Urothelium cell line (cell line): ENCODE data around the gene CCNI.
"Not testable (repeated sequence)": the region's sequence is repeated elsewhere in the genome, so short reads cannot be mapped to it uniquely, and the experiment has no call there.

Source experiments
- DNase-seq: peaks from one replicate; pipeline ENCODE4 v3.0.0; 2011; ENCODE audit warnings: low spot score, mixed read lengths
- FAIRE-seq: peaks from 2 replicates; lab custom pipeline; 2011; peaks lifted over from hg19 to GRCh38; lab: Jason Lieb, UNC

The CCNI gene

DNA sequence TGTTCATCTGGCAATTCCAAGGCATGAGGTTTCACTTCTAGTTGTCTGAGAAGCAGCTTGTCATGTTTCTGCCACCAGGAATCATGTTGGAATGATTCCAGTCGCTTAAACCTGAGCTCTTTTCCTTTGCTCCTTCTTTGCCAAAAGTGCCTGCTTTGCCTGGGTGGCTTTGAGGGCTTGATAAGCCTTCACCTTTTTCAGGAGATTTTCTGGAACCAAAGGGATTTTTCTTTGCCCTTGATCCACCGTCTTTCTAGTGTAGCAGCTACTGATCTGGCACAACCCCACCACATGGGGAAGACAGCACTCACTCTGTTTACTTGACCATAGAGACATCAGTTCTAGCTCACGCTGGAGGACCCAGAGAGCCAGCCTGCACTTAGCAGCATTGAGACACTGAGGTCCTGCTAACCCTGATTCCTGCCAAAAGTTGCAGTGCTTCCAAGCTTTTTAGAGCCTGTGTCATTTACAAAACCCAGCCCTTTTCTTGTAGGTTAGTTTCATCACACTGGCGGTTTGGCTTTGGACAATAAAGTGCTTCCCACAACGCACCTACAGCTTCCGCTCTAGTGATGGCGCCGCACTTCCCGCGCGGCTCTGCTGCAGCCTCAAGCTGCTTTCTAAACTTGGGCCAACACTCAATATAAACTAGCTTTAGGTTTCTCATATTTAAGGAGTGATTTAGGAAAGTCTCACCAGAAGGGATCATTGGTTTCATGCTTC, 7.3 kb upstream of the CCNI start:
- DNase-seq, result no peak
- FAIRE-seq, result no peak

DNA sequence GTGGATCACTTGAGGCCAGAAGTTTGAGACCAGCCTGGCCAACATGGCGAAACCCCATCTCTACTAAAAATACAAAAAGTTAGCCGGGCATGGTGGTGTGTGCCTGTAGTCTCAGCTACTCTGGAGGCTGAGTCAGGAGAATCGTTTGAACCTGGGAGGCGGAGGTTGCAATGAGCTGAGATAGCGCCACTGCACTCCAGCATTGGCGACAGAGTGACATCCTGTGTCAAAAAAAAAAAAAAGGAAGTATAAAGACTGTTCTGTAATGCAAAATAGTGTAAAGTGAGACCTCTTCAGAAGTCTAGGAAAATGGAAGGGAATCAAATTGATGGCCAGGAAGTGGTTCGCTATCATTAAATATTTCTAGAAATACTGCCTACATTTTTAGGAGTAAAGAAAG, 5.0 kb upstream of the CCNI start:
- FAIRE-seq, DNase-seq: not testable (repeated sequence)

DNA sequence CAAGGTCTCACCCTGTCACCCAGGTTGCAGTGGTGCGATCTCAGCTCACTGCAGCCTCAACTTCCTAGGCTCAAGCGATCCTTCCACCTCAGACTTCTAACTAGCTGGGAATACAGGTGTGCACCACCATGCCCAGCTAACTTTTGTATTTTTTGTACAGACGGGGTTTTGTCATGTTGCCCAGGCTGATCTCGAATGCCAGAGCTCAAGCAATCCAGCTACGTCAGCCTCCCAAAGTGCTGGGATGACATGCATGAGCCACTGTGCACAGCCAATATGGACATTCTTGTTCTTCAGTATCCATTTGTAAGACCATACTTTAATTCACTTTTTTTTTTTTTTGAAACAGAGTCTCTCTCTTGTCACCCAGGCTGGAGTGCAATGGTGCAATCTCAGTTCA, 3.5 kb upstream of the CCNI start:
- no peak for FAIRE-seq
- no peak for DNase-seq

DNA sequence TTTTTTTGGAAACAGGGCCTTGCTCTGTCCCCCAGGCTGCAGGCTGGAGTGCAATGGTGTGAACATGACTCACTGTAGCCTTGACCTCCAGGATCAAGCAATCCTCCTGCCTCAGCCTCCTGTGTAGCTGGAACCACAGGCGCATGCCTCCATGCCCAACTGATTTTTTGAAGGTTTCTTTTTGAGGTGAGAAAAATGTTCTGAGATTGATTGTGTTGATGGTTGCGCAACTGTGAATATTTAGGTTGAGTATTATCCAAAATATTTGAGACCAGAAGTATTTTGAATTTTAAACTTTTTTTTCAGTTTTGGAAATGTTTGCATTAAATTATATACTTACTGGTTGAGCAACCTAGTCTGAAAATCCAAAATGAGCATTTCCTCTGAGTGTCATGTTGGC, 2.6 kb upstream of the CCNI start:
- FAIRE-seq (no peak), DNase-seq (no peak)

DNA sequence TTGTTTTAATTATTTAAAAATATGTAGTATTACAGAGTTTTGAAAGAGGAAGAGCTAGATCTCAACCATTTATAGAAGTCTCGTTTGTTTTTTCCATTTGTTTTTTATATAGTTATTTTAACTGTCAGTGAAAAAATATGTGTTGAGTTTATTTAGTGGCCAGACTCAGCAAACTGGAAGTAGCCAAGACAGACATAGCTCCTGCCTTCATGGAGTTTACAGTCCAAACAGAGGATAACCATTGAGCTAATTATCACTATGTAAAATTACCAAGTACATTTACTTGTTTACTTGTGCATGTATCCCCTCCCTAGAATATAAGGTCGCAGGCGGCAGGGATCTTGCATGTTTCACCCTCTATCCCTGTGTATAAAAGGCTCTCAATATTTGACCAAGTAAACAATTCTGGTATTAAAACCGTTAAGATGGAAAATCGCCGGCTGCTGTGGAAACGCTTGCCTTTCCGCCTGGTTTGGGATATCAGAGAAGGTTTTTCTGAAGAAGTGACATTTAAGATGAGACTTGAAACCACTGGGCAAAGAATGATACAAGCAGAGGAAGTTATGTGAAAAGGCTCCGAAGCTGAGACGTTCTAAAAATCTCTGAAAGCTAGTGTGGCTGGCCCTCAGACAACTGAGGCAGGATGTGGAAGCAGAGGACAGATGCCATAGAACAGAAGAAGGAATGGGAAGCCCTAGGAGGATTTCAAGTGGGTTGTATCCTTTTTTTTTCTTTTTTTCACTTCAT, 1.3 kb upstream of the CCNI start:
- no peak for FAIRE-seq
- no peak for DNase-seq

DNA sequence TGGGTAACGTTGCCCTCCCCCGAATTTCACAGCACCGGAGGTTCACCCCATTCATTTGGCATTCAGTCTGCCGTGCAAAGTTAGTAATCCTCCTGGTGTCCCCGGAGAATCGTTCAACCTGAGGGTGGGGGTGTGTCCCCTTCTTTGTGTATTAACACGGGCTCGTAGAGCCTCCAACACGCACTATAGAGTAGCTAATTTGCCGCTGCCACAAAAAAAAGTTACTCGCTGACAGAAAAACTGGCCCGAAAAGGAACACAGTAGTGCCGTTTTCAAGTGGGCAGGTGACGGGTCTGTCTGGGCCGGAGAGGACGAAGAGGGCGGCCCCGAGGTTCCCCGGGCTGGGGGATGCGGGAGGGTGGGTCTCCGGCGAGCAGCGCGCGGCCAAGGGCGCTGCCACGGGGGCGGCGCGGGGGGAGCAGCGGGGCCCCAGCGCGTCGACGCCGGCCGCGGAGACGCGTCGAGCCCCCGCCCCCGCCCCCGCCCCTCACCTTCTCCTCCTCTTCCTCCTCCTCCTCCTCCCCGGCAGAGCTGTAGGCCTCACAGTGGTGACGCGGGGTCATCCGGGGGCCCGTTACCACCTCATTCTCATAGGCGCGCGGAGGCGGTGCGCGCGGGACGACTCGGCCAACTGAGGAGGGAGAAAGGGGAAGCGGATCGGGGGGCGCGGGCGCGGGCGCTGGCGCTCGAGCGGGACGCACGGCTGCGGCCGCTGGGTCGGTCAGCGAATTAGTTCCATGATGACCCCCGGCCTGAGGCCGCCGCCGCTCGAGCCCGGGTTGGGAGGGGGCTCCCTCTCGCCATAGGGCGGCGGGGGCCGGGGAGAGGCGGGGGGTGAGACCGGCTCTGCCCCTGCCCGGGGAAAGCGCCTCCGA, 571 bp downstream of the CCNI start:
- FAIRE-seq (peak; percentile 32), DNase-seq (peak; percentile 85)

DNA sequence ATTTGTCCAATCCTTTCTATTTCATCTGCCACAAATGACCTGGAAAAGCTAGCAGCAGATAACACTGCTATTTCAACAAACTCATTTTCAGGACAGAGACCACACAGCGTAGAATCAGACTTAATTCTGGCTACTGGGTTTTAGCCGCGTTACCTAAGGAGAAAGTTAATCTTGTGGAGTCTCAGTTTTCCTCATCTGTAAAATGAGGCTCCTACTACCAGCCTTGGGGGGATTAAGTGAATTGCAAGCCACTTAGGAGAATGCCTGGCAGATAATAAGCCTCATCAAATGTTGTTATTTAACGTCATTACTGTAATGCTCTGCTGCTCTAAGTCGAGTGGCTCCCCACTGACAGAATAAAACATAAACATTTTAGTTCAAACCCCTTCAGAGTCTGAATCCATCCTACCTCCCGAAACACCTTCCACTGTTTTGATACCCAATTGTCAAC, 1.4 kb downstream of the CCNI start:
- DNase-seq, result no peak
- no peak for FAIRE-seq

DNA sequence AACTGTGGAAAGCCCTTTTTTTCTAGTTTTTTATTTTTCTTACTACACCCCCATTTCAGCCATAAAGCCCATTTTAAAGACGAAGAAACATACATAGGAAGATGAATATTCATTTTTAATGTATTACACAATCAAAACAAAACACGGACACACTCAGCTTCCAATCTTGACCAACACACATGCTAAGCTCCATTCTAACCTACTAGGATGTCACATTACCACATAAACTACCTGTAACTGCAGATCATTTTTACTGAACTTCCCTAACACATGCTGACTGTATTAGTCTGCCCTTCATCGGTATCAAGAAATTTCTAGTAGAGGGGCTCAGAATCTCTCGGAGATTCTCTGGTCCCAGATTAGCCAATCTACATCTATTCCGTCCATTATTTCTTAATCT, 1.8 kb downstream of the CCNI start:
- DNase-seq (no peak), FAIRE-seq (no peak)

DNA sequence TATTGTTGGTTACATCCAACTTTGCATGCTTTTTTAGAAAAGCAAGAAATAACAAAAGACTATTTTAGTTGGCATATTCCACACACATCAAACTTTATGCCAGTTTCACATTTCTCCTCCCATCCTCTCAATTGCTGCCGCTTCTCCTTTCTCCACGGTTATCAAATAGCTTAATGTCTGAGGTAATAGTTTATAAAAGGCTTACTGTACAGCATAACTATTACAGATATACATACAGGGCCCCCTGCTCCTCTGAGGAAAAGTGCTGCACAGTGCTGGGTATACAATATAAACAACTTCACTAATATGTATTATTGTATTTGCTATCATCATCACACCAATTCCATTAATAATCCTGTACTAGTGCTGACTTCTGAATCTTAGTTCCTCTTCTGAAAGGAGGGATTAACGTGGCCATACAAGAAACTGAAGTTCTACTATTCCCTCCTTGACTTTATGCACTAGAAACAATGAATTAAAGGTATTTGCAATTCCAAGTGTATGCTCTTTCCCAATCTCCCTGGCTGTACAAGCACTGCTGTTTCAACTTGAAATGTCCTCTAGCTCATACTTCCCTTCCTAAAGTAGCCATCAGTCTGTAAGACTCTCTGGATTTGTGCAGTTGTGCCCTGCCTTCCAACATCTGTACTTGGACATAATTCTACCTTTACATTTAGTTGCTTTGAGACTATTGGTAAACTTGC, 2.5 kb downstream of the CCNI start:
- FAIRE-seq (no peak), DNase-seq (no peak)

DNA sequence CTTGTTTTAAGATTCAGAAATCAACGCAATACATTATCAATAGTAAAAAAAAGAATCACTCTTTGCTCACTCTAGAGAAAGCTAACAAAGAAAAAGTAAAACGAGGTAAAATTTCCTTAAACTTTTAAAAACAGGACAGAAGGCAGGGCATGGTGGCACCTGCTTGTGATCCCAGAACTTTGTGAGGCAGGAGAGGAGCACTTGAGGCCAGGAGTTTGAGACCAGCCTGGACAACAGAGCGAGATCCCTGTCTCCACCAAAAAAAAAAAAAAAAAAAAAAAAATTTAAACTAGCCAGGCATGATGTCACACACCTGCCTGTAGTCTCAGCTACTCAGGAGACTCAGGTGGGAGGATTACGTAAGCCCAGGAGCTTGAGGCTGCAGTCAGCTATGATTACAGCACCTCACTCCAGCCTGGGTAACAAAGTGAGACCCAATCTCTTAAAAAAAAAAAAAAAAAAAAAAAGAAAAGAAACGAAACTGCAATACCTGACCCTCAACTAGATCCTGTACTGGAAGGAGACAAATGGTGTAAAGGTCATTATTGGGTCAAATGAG, 3.5 kb downstream of the CCNI start:
- no peak for FAIRE-seq
- DNase-seq, result no peak

DNA sequence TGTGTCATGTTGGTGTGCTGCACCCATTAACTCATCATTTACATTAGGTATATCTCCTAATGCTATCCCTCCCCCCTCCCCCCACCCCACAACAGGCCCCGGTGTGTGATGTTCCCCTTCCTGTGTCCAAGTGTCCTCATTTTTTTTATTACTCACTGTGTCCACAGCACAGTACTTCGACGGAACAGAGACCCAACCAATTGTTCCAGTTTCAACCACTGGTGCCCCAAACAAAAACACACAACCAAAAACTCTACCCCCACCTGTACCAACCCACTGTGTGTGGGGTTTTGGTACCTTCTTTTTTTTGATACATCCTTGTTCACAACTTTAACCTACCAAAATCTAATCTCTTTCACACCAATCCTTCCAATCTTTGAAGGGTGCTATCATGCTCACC, 6.3 kb downstream of the CCNI start:
- FAIRE-seq, DNase-seq: not testable (repeated sequence)

DNA sequence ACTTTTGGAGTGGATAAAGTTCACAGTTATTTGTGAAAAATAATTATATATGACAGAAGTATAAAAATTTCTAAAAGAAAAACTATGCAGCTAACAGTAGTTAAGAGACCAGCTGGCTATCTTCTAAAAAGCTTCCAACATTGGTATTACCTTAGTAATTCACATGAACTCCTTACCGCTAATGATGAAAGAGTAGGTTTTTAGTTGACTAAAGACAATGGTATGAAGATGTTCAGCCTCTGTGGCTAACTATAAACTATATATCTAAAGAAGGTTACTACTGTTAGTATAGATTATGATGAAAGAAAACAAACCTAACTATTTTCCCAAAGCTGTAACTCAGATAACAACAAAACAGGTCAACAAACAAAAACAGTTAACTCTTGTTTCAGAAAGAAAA, 10.4 kb downstream of the CCNI start:
- DNase-seq (no peak), FAIRE-seq (no peak)

DNA sequence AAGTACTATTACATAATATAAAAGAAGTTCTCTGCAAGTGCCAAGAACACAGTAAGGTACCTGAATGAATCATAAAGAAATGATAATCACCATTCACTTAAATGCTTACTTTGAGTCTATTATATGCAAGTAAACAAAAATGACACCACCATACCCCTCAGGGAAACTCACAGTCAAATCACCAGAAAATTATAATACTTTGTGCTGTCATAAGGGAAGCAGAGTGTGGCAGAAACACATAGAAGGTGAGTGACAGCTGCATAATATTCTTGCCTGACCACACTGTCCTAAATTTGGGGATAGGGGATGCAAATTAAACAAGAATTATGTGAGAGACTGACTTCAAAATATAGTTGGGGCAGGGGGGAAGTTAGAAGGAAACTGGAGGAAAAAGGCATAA, 12.9 kb downstream of the CCNI start:
- FAIRE-seq, result no peak
- no peak for DNase-seq

DNA sequence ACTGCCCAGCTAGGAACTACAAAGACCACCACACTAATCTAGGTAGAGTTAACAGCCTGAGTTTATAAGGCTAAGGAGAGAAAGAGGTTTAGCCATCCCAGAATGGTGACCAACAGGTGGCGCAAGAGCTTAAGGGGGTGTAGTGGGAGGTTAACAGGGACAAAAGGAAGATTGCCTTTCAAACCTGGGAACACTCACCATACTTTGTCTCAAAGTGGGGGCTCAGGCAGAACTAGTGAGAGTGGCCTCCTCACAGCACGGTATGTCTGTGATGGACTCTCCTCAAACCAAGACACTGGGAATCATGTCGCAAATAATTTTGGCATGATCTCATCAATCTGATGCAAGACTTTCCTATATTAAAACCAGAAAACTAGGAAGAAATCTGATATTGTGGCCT, 23.4 kb downstream of the CCNI start:
- DNase-seq, result peak; percentile 29
- no peak for FAIRE-seq

DNA sequence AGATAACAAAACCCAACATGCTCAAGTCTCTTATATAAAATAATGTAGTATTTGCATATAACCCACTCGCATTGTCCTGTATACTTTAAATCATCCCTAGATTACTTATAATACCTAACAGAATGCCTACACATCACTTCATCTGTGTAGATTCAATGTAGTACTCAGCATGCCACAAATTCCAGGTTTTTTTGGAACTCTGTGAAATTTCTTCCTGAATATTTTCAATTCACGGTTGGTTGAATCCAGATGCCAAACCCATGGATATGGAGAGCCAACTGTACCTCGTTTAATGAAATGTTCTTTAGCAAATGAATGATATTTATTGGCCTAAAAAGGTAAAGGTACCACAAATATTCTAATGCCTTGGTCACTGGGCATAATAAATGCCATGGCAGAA, 24.8 kb downstream of the CCNI start:
- no peak for FAIRE-seq
- no peak for DNase-seq

DNA sequence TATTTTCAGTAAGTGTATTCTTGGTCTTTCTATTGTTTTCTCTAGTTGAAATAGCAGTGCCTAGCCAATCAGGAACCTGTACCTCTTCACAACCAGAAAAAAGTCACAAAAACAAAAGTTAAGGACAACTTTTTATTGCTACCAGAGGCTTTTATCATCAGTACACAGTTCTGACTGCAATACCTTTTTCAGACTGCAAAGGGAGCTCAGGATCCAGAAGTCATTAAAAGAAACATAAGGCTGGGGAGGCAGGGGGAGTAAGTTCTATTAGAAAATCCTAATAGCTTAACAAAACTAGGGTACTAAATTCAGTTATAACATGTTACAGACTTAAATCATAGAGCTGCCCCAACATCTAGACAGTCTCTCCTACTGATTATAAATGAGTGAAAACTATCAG, 28.8 kb downstream of the CCNI start:
- FAIRE-seq, result no peak

DNA sequence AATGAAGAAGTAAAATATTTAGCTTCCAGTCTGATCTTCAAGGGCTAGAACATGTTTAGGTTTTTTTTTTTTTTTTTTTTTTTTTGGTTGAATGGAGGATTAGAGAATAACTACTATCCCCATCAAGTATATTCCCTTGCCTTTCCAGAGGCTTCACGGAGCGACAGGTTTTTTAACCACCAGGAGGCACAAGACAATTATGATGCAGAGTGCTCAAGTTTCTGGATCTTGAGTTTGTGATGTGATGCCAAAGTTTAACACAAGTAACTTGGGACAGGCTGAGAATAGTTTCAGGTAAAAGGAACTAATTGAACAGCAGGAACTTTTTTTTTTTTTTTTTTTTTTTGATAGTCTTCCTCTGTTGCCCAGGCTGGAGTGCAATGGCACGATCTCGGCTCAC, 30.3 kb downstream of the CCNI start:
- no peak for FAIRE-seq
- no peak for DNase-seq

More for the DNA sequence above, 28.8 kb downstream of the CCNI start:
- no peak for DNase-seq

DNA sequence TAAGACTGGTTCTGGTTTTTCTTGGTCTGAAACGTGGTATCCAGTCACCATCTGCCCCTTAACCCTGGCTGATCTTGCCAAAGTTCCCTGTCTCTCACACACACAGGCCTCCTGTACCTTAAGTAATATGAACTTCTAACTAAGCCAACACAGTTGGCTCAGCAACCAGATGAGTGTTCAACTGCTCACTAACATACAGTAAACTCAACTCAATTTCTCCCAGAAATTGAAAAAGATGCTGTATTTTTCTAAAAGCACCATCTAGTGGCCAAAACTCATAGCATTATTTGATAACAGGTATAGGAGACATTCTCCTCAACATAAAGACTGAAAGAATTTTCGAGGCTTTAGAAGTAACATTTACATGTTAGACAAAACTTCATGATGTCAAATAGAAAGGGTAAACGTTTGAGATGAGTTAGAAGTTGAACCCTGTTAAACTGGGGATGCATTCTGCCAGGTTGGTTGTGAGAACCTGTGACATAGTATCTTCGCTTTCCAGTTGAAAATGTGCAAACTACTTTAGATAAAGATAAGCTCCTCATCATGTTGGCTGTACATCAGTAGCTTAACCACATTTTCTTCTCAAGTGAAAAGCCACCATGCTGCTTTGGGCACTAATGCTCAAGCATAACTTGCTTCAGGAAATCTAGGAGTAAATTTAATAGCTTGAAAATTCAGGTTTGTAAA, 31.2 kb downstream of the CCNI start:
- no peak for FAIRE-seq

DNA sequence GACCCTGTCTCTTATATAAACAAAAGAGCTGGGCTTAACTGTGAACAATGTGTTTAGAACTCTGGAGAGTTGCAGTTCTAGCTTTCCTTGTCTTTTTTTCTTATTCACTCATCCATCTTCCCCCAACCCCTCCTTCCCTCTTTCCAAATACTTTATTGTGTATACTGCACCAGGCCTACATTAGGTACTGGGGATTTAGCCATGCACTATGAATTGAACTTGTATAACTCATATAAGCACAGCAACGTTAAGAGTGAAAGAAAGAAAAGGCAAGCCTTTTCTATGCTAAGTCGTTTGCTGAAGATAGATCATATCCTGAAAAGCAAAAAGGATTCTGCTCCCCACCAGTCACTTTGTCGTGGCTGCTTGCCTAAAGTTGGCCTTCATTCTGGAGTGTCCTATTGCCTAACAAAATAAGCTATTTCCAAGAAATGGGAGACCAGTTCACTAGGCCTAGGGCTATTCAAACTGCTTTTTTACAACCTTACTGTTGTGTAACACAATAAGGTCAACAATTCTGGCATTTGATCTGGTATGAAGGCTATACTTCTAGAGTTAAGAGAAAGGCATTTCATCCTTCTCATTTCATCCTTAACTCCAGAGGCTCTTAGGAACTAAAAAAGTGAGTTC, 32.2 kb downstream of the CCNI start:
- no peak for FAIRE-seq
- no peak for DNase-seq

More for the DNA sequence above, 31.2 kb downstream of the CCNI start:
- DNase-seq, result peak; percentile 16
